ENCODE data around the gene SLC44A4. TPM values are rescaled to one million over a fixed set of nuclear protein-coding genes. Genes with fewer than 3 reads are reported as not detected.

Gene SLC44A4
- total and polyA plus RNA-seq, 9 of the 15 experiments (the other 6 are each of a cell fraction or from before 2014, with no cell fraction given) = 7.9 to 18.6 (median 11.2) TPM

GRCh38 chr6:31827286-31828079, 51.3 kb downstream of the SLC44A4 start, which contains the start of gene HSPA1B (continued):
- TF ChIP-seq FOXM1 (IDR thresholded peaks at IDR 0.05; ENCODE audit: low read depth) = no peak
- peak; percentile 93; the same call in 1 of the 2 replicates for TF ChIP-seq FOXM1 (CRISPR knock-in tag; IDR thresholded peaks at IDR 0.05; ENCODE audit: low read depth)
- peak; percentile 25 for TF ChIP-seq CHD2 (IDR thresholded peaks at IDR 0.05; ENCODE audit: low read depth, low read length)
- TF ChIP-seq RAD51 (IDR thresholded peaks at IDR 0.05; ENCODE audit: borderline replicate concordance, low read depth) = no peak
- peak; percentile 82 for TF ChIP-seq ZBTB2 (IDR thresholded peaks at IDR 0.05)
- no peak for TF ChIP-seq L3MBTL2 (IDR thresholded peaks at IDR 0.05)
- peak; percentile 93 for TF ChIP-seq HBP1 (CRISPR knock-in tag; IDR thresholded peaks at IDR 0.05)
- 0 out of 2 replicates have a peak, but pooled peaks have one; percentile 26 for TF ChIP-seq ZNF696 (CRISPR knock-in tag; conservative IDR thresholded peaks at IDR 0.05)
- no peak for TF ChIP-seq NR2C2 (CRISPR knock-in tag; IDR thresholded peaks at IDR 0.05)
- no peak for TF ChIP-seq NR2C2 (tag; IDR thresholded peaks at IDR 0.05)
- no peak for TF ChIP-seq REST (IDR thresholded peaks at IDR 0.05; ENCODE audit: borderline replicate concordance)
- TF ChIP-seq REST (CRISPR knock-in tag; IDR thresholded peaks at IDR 0.05; ENCODE audit: low read depth) = peak; percentile 90
- TF ChIP-seq EP400 (IDR thresholded peaks at IDR 0.05) = no peak
- TF ChIP-seq ILK (tag; IDR thresholded peaks at IDR 0.05; ENCODE audit: borderline replicate concordance, low read depth) = no peak
- TF ChIP-seq ZNF395 (CRISPR knock-in tag; IDR thresholded peaks at IDR 0.05) = no peak
- no peak; the same call in 1 of the 2 replicates for TF ChIP-seq RFX7 (CRISPR knock-in tag; IDR thresholded peaks at IDR 0.05)
